BJ (cell line): ENCODE results near the gene SERGEF. TPM values are rescaled to one million over a fixed set of nuclear protein-coding genes. Genes with fewer than 3 reads are reported as not detected.

Experiments used
- CTCF ChIA-PET: fragments of 350-600 bp; formaldehyde crosslinking; extraction: SDS; loops from one replicate; lab custom pipeline; 2021; ENCODE audit warnings: antibody characterized with exemption, inconsistent platforms; lab: Yijun Ruan, JAX
- POLR2A ChIA-PET: fragments of 300-600 bp; sonication (Branson Sonifier 250); formaldehyde crosslinking; extraction: SDS; loops from one replicate; lab custom pipeline; 2021; ENCODE audit warnings: antibody characterized with exemption; lab: Charles Lee
- DNase-seq: peaks from one replicate; pipeline ENCODE4 v3.0.0-alpha.2; 2011; ENCODE audit warnings: low read depth
- H3K27me3 ChIP-seq: 2 replicates; pipeline ENCODE4 v1.6.0; 2011; ENCODE audit warnings: low read length; ENCODE audit not compliant: control insufficient read depth, insufficient read depth
- H3K36me3 ChIP-seq: 2 replicates; pipeline ENCODE4 v1.5.1; 2011; ENCODE audit warnings: low read length; ENCODE audit not compliant: control insufficient read depth, insufficient read depth
- H3K4me3 ChIP-seq: 2 replicates; pipeline ENCODE4 v1.5.1; 2011; ENCODE audit warnings: low read depth, mild to moderate bottlenecking, control low read depth, low read length
- CTCF ChIP-seq: IDR thresholded peaks from 2 replicates; pipeline ENCODE4 v1.5.1; 2011; ENCODE audit warnings: low read depth, mild to moderate bottlenecking, control low read depth, inconsistent platforms, low read length, moderate library complexity; ENCODE audit not compliant: insufficient read depth
- polyA plus RNA-seq: library from polyadenylated mRNA; depleted of rRNA; stranded (reverse); fragments of >200 nt; gene quantifications from 2 replicates; pipeline ENCODE4 v1.2.3, GENCODE V29; 2011

The SERGEF gene
- polyA plus RNA-seq, 1 experiment = 17.4 TPM

DNA sequence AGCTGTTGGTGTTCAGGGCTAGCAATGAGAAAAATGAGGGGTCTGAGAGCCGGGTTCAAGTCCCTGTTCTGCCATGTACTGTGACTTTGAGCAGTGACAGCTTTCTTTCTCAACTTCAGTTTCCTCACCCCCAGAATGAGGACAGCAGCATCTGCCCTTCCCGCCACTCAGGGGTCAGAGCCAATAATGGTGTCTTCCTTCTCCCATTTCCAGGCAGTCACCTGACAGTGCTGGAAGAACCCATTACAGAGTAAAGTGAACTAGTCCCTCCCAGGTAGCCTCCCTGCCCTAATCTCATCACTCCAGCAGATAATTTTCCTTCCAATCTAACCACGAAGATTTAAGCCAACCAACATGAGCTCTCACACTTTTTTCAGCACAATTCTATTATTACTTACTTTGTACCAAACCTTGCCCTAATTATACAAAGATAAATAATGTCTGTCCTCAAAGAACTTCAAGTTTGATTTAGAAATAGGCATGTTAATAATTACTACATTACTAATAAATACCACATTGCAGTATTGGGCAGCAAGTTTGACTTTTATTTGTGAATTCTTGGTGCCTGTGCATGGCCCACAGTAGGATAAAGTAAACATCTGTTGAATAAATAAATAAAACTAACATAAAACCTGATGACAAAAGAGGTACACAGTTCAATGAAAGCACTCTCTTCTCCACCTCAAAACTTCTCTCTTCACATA lies 61.0 kb downstream of the SERGEF start:
- CTCF ChIA-PET = interaction anchor here (1.2 to 1.6 kb wide), 2 partner anchors 13 to 220 kb away, joined by 3 to 4 read pairs; no protein-coding TSS in a partner anchor
- POLR2A ChIA-PET = no interaction called here
- Histone ChIP-seq H3K4me3 (no peak overlapping the region), H3K27me3 (no peaks in the 10 kb centered on the region), H3K36me3 (0 out of 2 replicates have a peak, but pooled peaks cover 1% of the 10 kb centered on the region)
- TF ChIP-seq CTCF = no peak
- no peak for DNase-seq

DNA sequence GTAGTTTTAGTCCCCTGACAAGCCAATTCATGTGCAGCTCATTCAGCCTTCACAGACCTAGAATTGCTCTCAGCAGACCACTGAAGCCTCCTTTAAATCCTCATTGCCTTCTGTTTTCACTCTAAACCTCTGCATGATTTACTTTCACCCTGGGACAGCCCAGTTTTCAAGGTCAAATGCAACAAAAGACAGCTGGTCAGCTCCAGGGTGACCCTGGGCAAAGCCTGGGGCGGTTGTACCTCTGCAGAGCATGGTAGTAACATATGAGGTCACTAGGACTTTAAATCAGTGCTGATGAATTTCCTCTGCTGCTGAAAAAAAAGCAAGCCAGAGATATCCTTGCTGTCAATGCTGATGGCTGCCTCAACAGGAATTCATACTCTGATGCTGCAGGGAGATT lies 62.2 kb downstream of the SERGEF start:
- TF ChIP-seq CTCF = no peak
- Histone ChIP-seq H3K36me3 (0 out of 2 replicates have a peak, but pooled peaks cover 1% of the 10 kb centered on the region), H3K27me3 (no peaks in the 10 kb centered on the region), H3K4me3 (no peak overlapping the region)
- no peak for DNase-seq
- CTCF ChIA-PET = interaction anchor here (1.2 to 1.6 kb wide), 3 partner anchors 15 to 219 kb away, joined by 3 to 4 read pairs (median 4); no protein-coding TSS in a partner anchor
- POLR2A ChIA-PET = no interaction called here

- POLR2A ChIA-PET = no interaction called here
Measured at GRCh38 chr11:17948296-17948695, 64.6 kb downstream of the SERGEF start.

GRCh38 chr11:17939542-17939941 lies 73.3 kb downstream of the SERGEF start:
- CTCF ChIA-PET = no interaction called here
- POLR2A ChIA-PET = no interaction called here
- Histone ChIP-seq H3K36me3 (no peaks in the 10 kb centered on the region), H3K4me3 (no peak overlapping the region), H3K27me3 (no peaks in the 10 kb centered on the region)
- no peak for TF ChIP-seq CTCF
- DNase-seq = no peak

More at GRCh38 chr11:17948296-17948695, 64.6 kb downstream of the SERGEF start:
- Histone ChIP-seq H3K4me3 (no peak overlapping the region), H3K27me3 (no peaks in the 10 kb centered on the region), H3K36me3 (no peaks in the 10 kb centered on the region)
- DNase-seq = no peak
- no peak for TF ChIP-seq CTCF
- CTCF ChIA-PET = interaction anchor here (1.6 to 1.9 kb wide), 2 partner anchors 17 to 30 kb away, joined by 4 to 8 read pairs; no protein-coding TSS in a partner anchor

DNA sequence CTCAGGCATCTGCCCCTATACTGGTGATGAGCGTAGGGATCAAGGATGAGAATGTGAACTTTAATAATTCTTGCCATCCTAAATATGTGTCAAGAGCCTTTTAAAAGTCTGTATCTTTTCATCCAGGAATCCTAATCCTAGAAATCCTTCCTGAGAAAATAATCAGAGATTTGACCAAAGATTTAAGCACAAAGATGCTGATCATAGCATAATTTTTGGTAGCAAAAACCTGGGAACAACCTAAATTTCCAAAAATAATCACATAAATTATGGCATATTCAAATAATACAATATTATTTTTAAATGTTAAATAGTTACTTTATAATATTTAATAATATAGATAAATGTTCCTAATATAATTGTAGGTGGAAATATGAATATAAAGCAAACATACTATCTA lies 76.1 kb downstream of the SERGEF start:
- ChIA-PET CTCF (no interaction called here), POLR2A (no interaction called here)
- H3K36me3 ChIP-seq = no peaks in the 10 kb centered on the region
- no peak overlapping the region for H3K4me3 ChIP-seq
- TF ChIP-seq CTCF = no peak
- H3K27me3 ChIP-seq = no peaks in the 10 kb centered on the region
- DNase-seq = no peak
